GM12878 (cell line): ENCODE measurements around the gene NDUFV3. TPM values are rescaled to one million over a fixed set of nuclear protein-coding genes. Genes with fewer than 3 reads are reported as not detected.

ENCODE experiments used
- ATAC-seq: fragments of 200-7000 bp; cut with Tn5 transposase; 3 replicates; pipeline ENCODE4 v1.9.1; 2020; ENCODE audit warnings: mild to moderate bottlenecking, moderate library complexity
- BruUV-seq: library from RNA; stranded (reverse); fragments of 400-500 nt; replicated peaks from 2 replicates; lab custom pipeline; 2021; lab: Mats Ljungman, UMichigan
- CTCF ChIA-PET: fragments of 300-600 bp; sonication (Branson Sonifier 250); formaldehyde crosslinking; extraction: SDS; loops from one replicate; lab custom pipeline; 2021; ENCODE audit warnings: inconsistent platforms; lab: Yijun Ruan, JAX
- POLR2A ChIA-PET: fragments of 350-600 bp; formaldehyde crosslinking; extraction: SDS; loops from one replicate; lab custom pipeline; 2021; ENCODE audit warnings: inconsistent platforms; lab: Charles Lee
- RAD21 ChIA-PET: fragments of 300-600 bp; sonication (Branson Sonifier 250); formaldehyde crosslinking; loops from one replicate; lab custom pipeline; 2023; ENCODE audit warnings: antibody characterized with exemption; ENCODE audit not compliant: unreplicated experiment; lab: Charles Lee
- SMC1A ChIA-PET: fragments of 300-600 bp; sonication (Branson Sonifier 250); formaldehyde crosslinking; loops from one replicate; lab custom pipeline; 2023; ENCODE audit not compliant: unreplicated experiment, uncharacterized antibody; lab: Charles Lee
- DNase-seq: peaks from one replicate; pipeline ENCODE4 v3.0.0-alpha.2; 2011; ENCODE audit warnings: low read depth, low spot score
- FAIRE-seq: peaks from 3 replicates; lab custom pipeline; 2011; peaks lifted over from hg19 to GRCh38; lab: Jason Lieb, UNC
- H2AFZ ChIP-seq: 2 replicates; pipeline ENCODE4 v1.6.0; 2011; ENCODE audit warnings: low read depth, low read length, control low read depth; ENCODE audit not compliant: control insufficient read depth
- H3K27ac ChIP-seq: 2 replicates; pipeline ENCODE4 v1.5.1; 2011; ENCODE audit warnings: control low read depth; ENCODE audit not compliant: control insufficient read depth, insufficient read depth
- H3K27me3 ChIP-seq, 2 experiments: replicated peaks in 1 of 2; 2 replicates each; pipeline versions ENCODE4 v1.6.0 to v1.6.1; 2011; ENCODE audit warnings: low read length in 1 of 2; ENCODE audit not compliant: control insufficient read depth in 2 of 2, insufficient read depth in 2 of 2
- H3K36me3 ChIP-seq, 2 experiments: 2 replicates each; pipeline ENCODE4 v1.5.1; 2011; ENCODE audit warnings: low read length in 1 of 2; ENCODE audit not compliant: control insufficient read depth in 2 of 2, insufficient read depth in 2 of 2
- H3K4me1 ChIP-seq: 2 replicates; pipeline ENCODE4 v1.6.1; 2011; ENCODE audit warnings: mild to moderate bottlenecking, low read length, moderate library complexity, mixed read lengths; ENCODE audit not compliant: control insufficient read depth, insufficient read depth
- H3K4me2 ChIP-seq: 2 replicates; pipeline ENCODE4 v1.6.0; 2011; ENCODE audit warnings: control low read depth; ENCODE audit not compliant: control insufficient read depth, insufficient read depth
- H3K4me3 ChIP-seq: fragments of 200-600 bp; sonication (generic); 2 replicates; pipeline ENCODE4 v1.5.1; 2016
- H3K79me2 ChIP-seq: 2 replicates; pipeline ENCODE4 v1.6.0; 2011; ENCODE audit warnings: low read length; ENCODE audit not compliant: control insufficient read depth, insufficient read depth
- H3K9ac ChIP-seq: 2 replicates; pipeline ENCODE4 v1.8.0; 2011; ENCODE audit warnings: low read length, control low read depth, mixed read lengths; ENCODE audit not compliant: control insufficient read depth, insufficient read depth
- H3K9me3 ChIP-seq: replicated peaks from 3 replicates; pipeline ENCODE4 v1.5.1; 2011; ENCODE audit warnings: mild to moderate bottlenecking, low read length; ENCODE audit not compliant: control insufficient read depth, insufficient read depth
- H4K20me1 ChIP-seq: 2 replicates; pipeline ENCODE4 v1.6.0; 2011; ENCODE audit not compliant: control insufficient read depth, insufficient read depth
- ATF7 ChIP-seq: fragments of 450-650 bp; IDR thresholded peaks from 2 replicates; pipeline ENCODE4 v1.6.1; 2016; ENCODE audit warnings: low read depth, mild to moderate bottlenecking
- FOXM1 ChIP-seq: IDR thresholded peaks from 2 replicates; pipeline ENCODE4 v1.6.1; 2012; ENCODE audit warnings: low read depth, mild to moderate bottlenecking, inconsistent platforms, low read length, moderate library complexity
- KDM1A ChIP-seq: fragments of 200-600 bp; sonication (generic); IDR thresholded peaks from 2 replicates; pipeline ENCODE4 v1.6.1; 2016; ENCODE audit warnings: borderline replicate concordance
- NFXL1 ChIP-seq: fragments of 450-650 bp; IDR thresholded peaks from 2 replicates; pipeline ENCODE4 v1.6.1; 2017; ENCODE audit warnings: antibody characterized with exemption, mild to moderate bottlenecking, borderline replicate concordance
- TARDBP ChIP-seq: IDR thresholded peaks from 2 replicates; pipeline ENCODE4 v1.6.1; 2016; ENCODE audit warnings: borderline replicate concordance
- YY1 ChIP-seq: IDR thresholded peaks from 2 replicates; pipeline ENCODE4 v1.6.1; 2011; ENCODE audit warnings: low read depth, mild to moderate bottlenecking, low read length
- WGBS: methylation state at CpG from one replicate; pipeline ENCODE4 v1.1.6; 2016; ENCODE audit warnings: low lambda C conversion rate; ENCODE audit not compliant: insufficient replicate concordance, insufficient coverage; ENCODE audit errors: missing lambda C conversion rate; 5-methylcytosine and 5-hydroxymethylcytosine counted together
- in situ Hi-C: fragments of 300-500 bp; cut with MboI; formaldehyde crosslinking; loops from 9 replicates; pipeline ENCODE4 v1.14.3; 2018; ENCODE audit warnings: mixed read lengths
- intact Hi-C: fragments of 100-400 bp; cut with micrococcal nuclease; formaldehyde crosslinking; loops from one replicate; pipeline ENCODE4 v1.14.2; 2022; ENCODE audit not compliant: unreplicated experiment
- polyA plus RNA-seq, 11 experiments: library from polyadenylated mRNA; depleted of rRNA in 4 of 11; unstranded in 6 of 11; stranded (reverse) in 5 of 11; fragments of >200 nt; fragmentation: Nextera tagmentation in 4 of 11; fragmentation: Illumina TruSeq in 1 of 11; extraction: Ambion mirVana in 4 of 11; extraction: Trizol in 1 of 11; gene quantifications; 1 replicate in 1 of 11; 2 replicates in 10 of 11; pipeline versions ENCODE4 v1.2.1 to v1.2.3, GENCODE V29; 2011 to 2016; ENCODE audit warnings: inconsistent platforms in 2 of 11, missing spikeins in 2 of 11, low read depth in 1 of 11
- total RNA-seq, 4 experiments: library from RNA; depleted of rRNA in 3 of 4; stranded (reverse); fragments of >200 nt in 3 of 4; fragmentation: Illumina TruSeq in 1 of 4; extraction: Trizol in 1 of 4; gene quantifications; 2 replicates each; pipeline versions ENCODE4 v1.2.1 to v1.2.3, GENCODE V29; 2013 to 2021
- TF ChIP-seq, protein P1 (sequence below): fragments of 450-650 bp; IDR thresholded peaks from 2 replicates; pipeline ENCODE4 v1.6.1; 2017; ENCODE audit warnings: mild to moderate bottlenecking, moderate library complexity
- TF ChIP-seq, protein P2 (sequence below): fragments of 450-650 bp; conservative IDR thresholded peaks from 2 replicates; pipeline ENCODE4 v1.6.1; 2017; ENCODE audit warnings: mild to moderate bottlenecking, moderate library complexity

The NDUFV3 gene
- total and polyA plus RNA-seq, 10 of the 15 experiments (the other 5 are each of a cell fraction or from before 2014, with no cell fraction given): 7.0 to 44.7 (median 29.9) TPM

- no peaks in the 10 kb centered on the region for H3K4me1 ChIP-seq
- FAIRE-seq: no peak
- ChIA-PET POLR2A (no interaction called here), RAD21 (no interaction called here), SMC1A (no interaction called here), CTCF (no interaction called here)
- peaks cover 4% of the 10 kb centered on the region; the same call in 1 of the 2 replicates for H4K20me1 ChIP-seq
- ATAC-seq: no peak
- no peak for DNase-seq
- in situ Hi-C loops (no loop called here), intact Hi-C loops (no loop called here)
- no peaks in the 10 kb centered on the region for H3K27me3 ChIP-seq
- no TSS peak for BruUV-seq
- H3K9me3 ChIP-seq: no peaks in the 10 kb centered on the region
- WGBS: 88% methylated on average over 29 of the region's 29 CpGs
- H2AFZ ChIP-seq: no peak overlapping the region
- H3K4me3 ChIP-seq: no peak overlapping the region
- no peak overlapping the region for H3K27ac ChIP-seq
- no peak overlapping the region for H3K4me2 ChIP-seq
- no peak for TF ChIP-seq YY1
- TF ChIP-seq FOXM1: no peak
- TF ChIP-seq, all 136 proteins: peak for 0
- Histone ChIP-seq H3K36me3 (peaks cover 19 to 49% of the 10 kb centered on the region in 2 experiments), H3K79me2 (peaks cover 8% of the 10 kb centered on the region), H3K9ac (no peak overlapping the region)
Observed at GRCh38 chr21:42861848-42862400, 31.2 kb upstream of the NDUFV3 start.

- no peaks in the 10 kb centered on the region for H3K27me3 ChIP-seq
- no TSS peak for BruUV-seq
- intact Hi-C loops (no loop called here), in situ Hi-C loops (no loop called here)
- ChIA-PET POLR2A (no interaction called here), SMC1A (no interaction called here), CTCF (no interaction called here), RAD21 (no interaction called here)
- FAIRE-seq (no peak), DNase-seq (no peak), ATAC-seq (peak; percentile 24; the same call in 2 of the 3 replicates)
- H3K36me3 ChIP-seq: peaks cover 22 to 48% of the 10 kb centered on the region in 2 experiments
- no peaks in the 10 kb centered on the region for H3K9me3 ChIP-seq
- H3K4me1 ChIP-seq: no peaks in the 10 kb centered on the region
- H2AFZ ChIP-seq: no peak overlapping the region
- H4K20me1 ChIP-seq: peaks cover 4% of the 10 kb centered on the region; the same call in 1 of the 2 replicates
- WGBS: 83% methylated on average over 21 of the region's 21 CpGs
- H3K4me3 ChIP-seq: no peak overlapping the region
- no peak overlapping the region for H3K4me2 ChIP-seq
- H3K27ac ChIP-seq: no peak overlapping the region
- no peak overlapping the region for H3K9ac ChIP-seq
- peaks cover 12% of the 10 kb centered on the region for H3K79me2 ChIP-seq
- TF ChIP-seq KDM1A (no peak), NFXL1 (no peak), TARDBP (no peak), ATF7 (no peak)
- TF ChIP-seq, protein P1, sequence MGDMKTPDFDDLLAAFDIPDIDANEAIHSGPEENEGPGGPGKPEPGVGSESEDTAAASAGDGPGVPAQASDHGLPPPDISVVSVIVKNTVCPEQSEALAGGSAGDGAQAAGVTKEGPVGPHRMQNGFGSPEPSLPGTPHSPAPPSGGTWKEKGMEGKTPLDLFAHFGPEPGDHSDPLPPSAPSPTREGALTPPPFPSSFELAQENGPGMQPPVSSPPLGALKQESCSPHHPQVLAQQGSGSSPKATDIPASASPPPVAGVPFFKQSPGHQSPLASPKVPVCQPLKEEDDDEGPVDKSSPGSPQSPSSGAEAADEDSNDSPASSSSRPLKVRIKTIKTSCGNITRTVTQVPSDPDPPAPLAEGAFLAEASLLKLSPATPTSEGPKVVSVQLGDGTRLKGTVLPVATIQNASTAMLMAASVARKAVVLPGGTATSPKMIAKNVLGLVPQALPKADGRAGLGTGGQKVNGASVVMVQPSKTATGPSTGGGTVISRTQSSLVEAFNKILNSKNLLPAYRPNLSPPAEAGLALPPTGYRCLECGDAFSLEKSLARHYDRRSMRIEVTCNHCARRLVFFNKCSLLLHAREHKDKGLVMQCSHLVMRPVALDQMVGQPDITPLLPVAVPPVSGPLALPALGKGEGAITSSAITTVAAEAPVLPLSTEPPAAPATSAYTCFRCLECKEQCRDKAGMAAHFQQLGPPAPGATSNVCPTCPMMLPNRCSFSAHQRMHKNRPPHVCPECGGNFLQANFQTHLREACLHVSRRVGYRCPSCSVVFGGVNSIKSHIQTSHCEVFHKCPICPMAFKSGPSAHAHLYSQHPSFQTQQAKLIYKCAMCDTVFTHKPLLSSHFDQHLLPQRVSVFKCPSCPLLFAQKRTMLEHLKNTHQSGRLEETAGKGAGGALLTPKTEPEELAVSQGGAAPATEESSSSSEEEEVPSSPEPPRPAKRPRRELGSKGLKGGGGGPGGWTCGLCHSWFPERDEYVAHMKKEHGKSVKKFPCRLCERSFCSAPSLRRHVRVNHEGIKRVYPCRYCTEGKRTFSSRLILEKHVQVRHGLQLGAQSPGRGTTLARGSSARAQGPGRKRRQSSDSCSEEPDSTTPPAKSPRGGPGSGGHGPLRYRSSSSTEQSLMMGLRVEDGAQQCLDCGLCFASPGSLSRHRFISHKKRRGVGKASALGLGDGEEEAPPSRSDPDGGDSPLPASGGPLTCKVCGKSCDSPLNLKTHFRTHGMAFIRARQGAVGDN: no peak
- TF ChIP-seq, protein P2, sequence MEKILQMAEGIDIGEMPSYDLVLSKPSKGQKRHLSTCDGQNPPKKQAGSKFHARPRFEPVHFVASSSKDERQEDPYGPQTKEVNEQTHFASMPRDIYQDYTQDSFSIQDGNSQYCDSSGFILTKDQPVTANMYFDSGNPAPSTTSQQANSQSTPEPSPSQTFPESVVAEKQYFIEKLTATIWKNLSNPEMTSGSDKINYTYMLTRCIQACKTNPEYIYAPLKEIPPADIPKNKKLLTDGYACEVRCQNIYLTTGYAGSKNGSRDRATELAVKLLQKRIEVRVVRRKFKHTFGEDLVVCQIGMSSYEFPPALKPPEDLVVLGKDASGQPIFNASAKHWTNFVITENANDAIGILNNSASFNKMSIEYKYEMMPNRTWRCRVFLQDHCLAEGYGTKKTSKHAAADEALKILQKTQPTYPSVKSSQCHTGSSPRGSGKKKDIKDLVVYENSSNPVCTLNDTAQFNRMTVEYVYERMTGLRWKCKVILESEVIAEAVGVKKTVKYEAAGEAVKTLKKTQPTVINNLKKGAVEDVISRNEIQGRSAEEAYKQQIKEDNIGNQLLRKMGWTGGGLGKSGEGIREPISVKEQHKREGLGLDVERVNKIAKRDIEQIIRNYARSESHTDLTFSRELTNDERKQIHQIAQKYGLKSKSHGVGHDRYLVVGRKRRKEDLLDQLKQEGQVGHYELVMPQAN: no peak
Observed at GRCh38 chr21:42862774-42863503, 30.2 kb upstream of the NDUFV3 start.
